OCI-LY1 (cell line): Measurements from ENCODE around the gene CSNK2A1.

Experiments used
- CTCF ChIP-seq: fragments of 200-600 bp; sonication (generic), shearing (Covaris generic); IDR thresholded peaks from 2 replicates; pipeline ENCODE4 v1.5.1; 2017; ENCODE audit warnings: mild to moderate bottlenecking, antibody characterized with exemption, low read length, moderate library complexity, mixed read lengths
- EZH2 ChIP-seq: fragments of 200-600 bp; sonication (generic), shearing (Covaris generic); IDR thresholded peaks from 2 replicates; pipeline ENCODE4 v1.8.0; 2017; ENCODE audit warnings: borderline replicate concordance, mixed run types, mild to moderate bottlenecking, antibody characterized with exemption, low read length, moderate library complexity, mixed read lengths

- TF ChIP-seq CTCF, result no peak
- TF ChIP-seq EZH2, result no peak
These were observed 40.8 kb upstream of the CSNK2A1 start for GRCh38 chr20:584161-584970.
